8988T (cell line): ENCODE data around the gene PNPLA7.
"Not testable (repeated sequence)": the region's sequence is repeated elsewhere in the genome, so short reads cannot be mapped to it uniquely, and the experiment has no call there.

Experiments used
- DNase-seq: peaks from one replicate; pipeline ENCODE4 v3.0.0; 2011

Gene PNPLA7

DNA sequence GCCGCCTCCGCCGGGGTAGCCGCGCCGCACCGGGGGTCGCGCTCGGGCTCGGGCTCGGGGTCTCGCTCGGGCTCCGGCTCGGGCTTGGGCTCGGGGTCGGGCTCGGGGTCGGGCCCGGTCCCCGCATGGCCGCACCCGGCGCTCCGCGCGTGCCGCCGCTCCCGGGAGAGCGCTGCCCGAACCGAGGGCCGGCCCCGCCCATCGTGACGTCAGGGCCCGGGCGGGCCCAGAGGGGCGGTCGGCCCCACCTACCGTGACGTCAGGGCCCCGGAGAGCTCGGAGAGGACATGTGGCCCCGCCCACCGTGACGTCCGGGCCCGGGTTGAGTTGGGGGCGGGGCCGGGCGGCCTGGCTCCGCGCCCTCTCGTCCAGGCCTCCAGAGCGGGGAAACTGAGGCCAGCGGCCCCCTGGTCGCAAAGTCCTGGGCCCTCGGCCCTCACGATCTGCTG lies 91.0 kb downstream of the PNPLA7 start, which contains the start of gene NSMF:
TSS of gene NSMF (minus strand) at position 183 of the 449 bp plus-strand sequence. CDS start 232 bp downstream, outside the sequence.
- DNase-seq = peak; percentile 100

GRCh38 chr9:137458194-137459151 lies 91.7 kb downstream of the PNPLA7 start:
- DNase-seq = peak; percentile 66

DNA sequence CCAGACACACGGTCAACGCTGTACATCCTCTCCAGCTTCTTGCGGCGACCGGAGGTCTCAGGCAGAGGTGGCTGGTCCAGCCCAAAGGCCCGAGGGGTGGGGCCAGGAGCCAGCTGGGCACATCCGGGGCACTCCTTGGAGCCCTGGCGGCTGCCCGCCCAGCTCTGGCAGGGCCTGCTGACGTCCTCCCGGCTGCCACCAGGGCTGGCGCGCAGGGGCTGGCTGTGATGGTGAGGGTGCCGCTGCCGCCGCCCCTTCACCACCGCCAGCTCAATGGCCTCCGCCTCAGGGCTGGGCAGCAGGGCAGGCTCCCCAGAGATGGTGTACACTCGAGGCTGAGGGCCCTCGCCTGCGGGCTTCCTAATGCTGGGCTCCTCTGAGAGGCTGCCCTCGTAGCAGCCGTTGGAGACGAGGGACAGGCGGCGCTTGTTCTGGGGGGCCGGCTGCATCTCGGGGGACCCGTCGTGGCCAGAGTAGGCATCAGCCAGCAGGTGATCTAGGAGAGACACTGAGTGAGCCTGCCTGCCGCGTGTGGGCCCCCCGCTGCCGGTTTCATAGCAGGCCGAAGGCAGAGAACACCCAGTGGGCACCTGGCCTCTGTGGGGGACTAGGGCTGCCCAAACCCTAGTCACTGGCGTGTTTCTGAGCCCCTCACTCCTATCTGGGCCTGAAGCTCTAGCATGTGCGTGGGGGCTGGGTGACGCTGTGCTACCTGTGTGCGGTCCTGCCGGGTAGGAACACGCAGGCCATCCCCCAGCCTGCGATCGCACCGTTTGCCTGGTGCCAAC lies 92.6 kb downstream of the PNPLA7 start:
- DNase-seq = peak; percentile 27

DNA sequence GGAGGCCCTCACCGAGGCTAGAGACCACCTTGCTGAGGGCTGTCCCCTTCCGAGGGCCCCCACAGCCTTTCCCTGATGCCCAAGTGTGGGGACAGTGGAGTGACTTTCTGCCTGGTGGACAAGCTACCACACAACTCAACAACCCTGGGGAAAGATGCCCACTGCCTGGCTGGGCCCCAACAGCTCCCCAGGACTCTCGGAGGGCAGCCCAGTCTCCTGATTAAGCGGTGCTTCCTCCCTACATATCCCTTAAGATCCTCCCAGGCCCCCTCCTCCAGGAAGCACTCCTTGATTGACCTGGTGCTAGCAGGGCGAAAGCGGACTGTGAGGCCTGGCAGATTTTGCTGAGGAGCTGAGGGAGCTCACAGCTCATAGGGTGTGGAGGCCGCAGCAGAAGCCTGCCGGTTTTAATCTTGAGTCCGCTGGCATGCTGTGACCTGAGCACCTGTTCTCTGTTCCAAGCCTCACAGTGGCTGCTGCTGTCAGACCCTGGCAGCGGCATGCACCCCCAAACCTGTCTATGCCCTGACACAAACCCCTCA lies 93.3 kb downstream of the PNPLA7 start:
- DNase-seq = peak; percentile 24

DNA sequence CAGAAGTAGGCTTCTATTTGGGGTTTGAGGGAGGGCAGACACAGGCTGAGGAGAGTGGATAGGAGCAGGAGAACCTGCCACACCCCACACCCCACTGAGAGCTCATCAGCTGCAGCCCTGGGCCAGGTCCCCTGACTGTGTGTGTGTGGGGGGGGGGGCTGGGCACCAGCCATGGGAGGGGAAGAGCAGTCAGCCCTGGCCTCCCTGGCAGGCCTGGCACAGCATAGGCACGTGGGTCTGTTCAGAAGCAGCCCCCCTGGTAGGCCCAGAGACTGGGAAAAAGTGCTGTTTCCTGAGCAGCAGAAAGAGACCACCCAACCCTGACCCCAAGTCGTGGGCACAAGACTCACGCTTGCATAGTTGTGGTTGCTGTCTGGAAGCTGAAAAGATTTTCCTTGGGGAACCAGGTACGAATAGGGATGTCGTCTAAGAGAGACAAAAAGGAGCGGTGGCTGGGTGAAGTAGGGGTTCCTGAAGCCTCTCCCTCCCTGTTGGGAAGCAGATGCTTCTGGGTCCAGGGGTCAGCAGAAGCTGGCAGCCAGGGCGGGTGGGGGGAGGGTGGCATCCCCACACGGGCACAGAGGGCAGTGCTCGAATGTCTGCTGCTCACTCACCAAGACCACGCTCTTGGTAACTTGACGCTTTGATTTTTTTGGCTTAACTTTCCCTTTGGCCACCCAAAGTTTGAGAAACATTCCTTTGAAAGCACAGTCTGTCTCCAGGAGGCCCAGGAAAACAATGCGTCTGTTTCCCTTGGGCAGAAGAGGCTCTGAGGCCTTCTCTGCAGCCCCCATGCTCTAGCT lies 93.9 kb downstream of the PNPLA7 start:
- peak; percentile 30 for DNase-seq

GRCh38 chr9:137455359-137455991 lies 94.7 kb downstream of the PNPLA7 start:
- DNase-seq = peak; percentile 15

DNA sequence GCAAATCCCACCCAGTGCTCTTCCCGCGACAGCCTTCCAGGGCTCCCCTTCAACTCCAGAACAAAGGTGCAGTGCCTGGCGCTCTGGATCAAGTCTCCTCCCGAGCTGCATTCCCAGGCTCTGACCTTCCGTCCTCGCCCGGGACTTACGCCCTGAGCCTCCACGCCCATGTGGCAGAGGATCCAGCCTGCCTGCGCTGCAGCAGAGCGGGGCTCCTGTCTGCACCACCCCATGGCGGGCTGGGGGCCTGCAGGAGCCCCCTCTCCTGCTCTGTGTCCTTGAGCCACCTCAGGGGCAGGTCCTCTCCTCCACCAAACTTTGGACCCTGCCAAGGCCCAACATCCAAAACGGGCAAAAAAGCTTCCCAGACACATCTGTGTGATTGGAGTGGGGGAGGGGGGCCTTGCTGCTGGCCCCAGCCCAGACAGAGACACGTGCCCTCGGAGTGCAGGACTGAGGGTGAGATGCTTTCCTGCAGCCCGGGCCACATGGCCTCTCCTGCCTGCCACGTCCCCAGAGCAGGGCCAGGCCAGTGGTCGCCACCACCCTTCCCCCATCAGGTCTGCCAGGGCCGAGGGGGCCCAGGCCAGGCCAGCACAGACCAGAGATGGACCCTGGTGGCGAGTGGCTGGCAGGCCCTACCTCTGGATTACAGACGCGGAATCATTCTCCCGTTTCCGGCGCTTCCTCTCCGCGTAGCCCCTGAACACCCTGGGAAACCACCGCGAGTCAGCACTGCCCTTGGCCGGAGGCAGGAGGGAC lies 95.4 kb downstream of the PNPLA7 start:
- DNase-seq = peak; percentile 27

GRCh38 chr9:137454145-137454596 lies 96.0 kb downstream of the PNPLA7 start:
- DNase-seq = peak; percentile 79

DNA sequence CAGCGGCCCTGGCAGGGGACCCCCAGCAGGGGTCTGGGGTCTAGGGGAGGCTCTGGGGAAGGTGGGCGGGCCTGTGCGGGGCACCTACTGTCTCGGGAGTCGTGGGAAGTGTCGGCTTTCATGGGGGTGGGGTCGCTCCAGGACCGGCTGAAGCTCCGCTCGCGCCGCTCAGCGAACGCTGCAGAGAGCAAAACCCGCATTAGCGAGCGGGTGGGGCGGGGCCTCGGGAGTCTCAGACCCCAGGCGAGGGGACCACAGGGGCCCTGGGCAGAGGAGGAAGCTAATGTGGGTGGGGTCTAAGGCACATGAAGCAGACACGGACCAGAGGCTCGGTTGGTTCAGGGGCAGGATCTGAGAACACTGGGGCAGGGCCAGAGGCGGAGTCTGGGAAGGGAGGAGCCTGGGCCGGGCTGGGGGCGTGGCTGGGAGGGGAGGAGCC lies 96.5 kb downstream of the PNPLA7 start:
- peak; percentile 84 for DNase-seq

GRCh38 chr9:137452761-137453642 lies 97.2 kb downstream of the PNPLA7 start:
- DNase-seq = peak; percentile 8

- DNase-seq = peak; percentile 10
Observed at GRCh38 chr9:137452006-137452760, 98.0 kb downstream of the PNPLA7 start.

DNA sequence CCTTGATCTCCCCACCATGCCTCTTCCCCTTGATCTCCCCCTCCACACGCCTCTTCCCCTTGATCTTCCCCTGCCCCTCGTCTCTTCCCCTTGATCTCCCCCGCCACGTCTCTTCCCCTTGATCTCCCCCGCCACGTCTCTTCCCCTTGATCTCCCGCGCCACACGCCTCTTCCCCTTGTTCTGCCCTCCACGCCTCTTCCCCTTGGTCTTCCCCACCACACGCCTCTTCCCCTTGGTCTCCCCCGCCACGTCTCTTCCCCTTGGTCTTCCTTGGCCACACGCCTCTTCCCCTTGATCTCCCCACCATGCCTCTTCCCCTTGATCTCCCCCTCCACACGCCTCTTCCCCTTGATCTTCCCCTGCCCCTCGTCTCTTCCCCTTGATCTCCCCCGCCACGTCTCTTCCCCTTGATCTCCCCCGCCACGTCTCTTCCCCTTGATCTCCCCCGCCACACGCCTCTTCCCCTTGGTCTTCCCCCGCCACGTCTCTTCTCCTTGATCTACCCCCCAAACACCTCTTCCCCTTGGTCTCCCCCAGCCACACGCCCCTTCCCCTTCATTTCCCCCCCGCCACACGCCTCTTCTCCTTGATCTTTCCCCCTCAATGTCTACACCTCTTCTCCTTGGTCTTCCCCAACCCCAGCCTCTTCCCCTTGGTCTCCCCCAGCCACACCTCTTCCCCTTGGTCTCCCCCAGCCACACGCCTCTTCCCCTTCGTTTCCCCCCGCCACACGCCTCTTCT lies 98.8 kb downstream of the PNPLA7 start:
- DNase-seq = not testable (repeated sequence)

GRCh38 chr9:137450539-137451222 lies 99.5 kb downstream of the PNPLA7 start:
- DNase-seq = not testable (repeated sequence)

- no peak for DNase-seq
Observed at GRCh38 chr9:137449931-137450538, 100.2 kb downstream of the PNPLA7 start.

GRCh38 chr9:137449081-137449844 lies 100.9 kb downstream of the PNPLA7 start:
- no peak for DNase-seq

- DNase-seq = no peak
Observed at GRCh38 chr9:137448602-137448962, 101.6 kb downstream of the PNPLA7 start.
